Measurements from ENCODE around the gene ZBTB3. TPM values are rescaled to one million over a fixed set of nuclear protein-coding genes. Genes with fewer than 3 reads are reported as not detected.
A peak's percentile ranks its signal among the peaks of the same experiment; 100 is the strongest.

Gene ZBTB3
- total and polyA plus RNA-seq, 2 of the 13 experiments (the other 11 are each of a cell fraction or from before 2014, with no cell fraction given): 3.4 to 5.2 TPM

DNA sequence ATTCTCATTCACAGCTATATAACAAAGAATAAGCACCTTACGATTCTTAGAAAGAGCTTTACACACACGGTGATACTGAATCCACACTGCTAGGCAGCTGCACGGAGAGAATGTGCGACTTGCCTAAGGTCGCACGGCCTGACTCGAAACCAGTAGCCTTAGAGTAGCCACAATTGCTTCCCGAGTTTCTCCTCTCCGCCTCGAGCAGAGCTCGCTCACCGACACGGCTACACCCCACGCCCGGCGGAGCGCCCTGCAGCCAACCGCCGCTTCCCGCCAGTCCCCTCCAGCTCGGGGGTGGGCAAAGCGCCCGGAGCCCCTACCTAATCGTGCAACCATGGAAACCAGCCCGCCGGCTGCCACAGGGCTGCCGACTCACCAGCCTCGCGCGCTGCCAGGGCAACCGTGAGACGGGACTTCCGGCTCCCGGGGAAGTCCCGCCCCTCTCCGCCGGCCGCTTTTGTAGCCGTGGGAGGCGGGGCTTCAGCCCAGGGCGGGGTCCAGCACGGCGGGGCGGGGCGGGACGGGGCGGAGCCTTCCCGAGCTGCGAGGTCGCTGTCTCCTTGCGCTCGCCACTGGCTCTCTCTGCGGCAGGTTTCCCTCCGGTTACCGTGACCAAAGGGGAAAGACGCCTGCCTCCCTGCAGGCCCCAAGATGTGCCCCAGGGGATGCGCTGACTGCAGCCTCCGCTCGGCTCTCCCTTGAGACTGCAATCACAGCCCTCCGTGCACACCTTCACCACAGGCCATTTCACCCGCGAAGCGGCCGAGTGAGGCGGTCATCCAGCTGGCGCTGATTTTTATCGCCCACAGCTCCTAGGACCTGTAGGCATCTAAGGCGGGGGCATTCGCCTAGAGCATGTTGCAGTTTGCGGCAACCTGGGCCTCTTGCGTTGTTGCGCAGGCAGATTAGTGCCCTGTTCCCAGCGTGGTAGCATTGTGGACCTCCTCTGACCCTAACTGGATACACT, 47.8 kb downstream of the ZBTB3 start (continued):
- TF ChIP-seq, protein P1, sequence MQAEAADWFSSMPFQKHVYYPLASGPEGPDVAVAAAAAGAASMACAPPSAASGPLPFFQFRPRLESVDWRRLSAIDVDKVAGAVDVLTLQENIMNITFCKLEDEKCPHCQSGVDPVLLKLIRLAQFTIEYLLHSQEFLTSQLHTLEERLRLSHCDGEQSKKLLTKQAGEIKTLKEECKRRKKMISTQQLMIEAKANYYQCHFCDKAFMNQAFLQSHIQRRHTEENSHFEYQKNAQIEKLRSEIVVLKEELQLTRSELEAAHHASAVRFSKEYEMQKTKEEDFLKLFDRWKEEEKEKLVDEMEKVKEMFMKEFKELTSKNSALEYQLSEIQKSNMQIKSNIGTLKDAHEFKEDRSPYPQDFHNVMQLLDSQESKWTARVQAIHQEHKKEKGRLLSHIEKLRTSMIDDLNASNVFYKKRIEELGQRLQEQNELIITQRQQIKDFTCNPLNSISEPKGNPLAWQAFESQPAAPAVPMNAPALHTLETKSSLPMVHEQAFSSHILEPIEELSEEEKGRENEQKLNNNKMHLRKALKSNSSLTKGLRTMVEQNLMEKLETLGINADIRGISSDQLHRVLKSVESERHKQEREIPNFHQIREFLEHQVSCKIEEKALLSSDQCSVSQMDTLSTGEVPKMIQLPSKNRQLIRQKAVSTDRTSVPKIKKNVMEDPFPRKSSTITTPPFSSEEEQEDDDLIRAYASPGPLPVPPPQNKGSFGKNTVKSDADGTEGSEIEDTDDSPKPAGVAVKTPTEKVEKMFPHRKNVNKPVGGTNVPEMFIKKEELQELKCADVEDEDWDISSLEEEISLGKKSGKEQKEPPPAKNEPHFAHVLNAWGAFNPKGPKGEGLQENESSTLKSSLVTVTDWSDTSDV (CRISPR knock-in tag; IDR thresholded peaks at IDR 0.05): 0 out of 2 replicates have a peak, but pooled peaks have one; percentile 22
- no peak for TF ChIP-seq ZNF431 (CRISPR knock-in tag; IDR thresholded peaks at IDR 0.05; ENCODE audit: borderline replicate concordance, low read depth)
- peak; percentile 81; the same call in 1 of the 2 replicates for TF ChIP-seq ZNF547 (CRISPR knock-in tag; IDR thresholded peaks at IDR 0.05)
- TF ChIP-seq, protein P2, sequence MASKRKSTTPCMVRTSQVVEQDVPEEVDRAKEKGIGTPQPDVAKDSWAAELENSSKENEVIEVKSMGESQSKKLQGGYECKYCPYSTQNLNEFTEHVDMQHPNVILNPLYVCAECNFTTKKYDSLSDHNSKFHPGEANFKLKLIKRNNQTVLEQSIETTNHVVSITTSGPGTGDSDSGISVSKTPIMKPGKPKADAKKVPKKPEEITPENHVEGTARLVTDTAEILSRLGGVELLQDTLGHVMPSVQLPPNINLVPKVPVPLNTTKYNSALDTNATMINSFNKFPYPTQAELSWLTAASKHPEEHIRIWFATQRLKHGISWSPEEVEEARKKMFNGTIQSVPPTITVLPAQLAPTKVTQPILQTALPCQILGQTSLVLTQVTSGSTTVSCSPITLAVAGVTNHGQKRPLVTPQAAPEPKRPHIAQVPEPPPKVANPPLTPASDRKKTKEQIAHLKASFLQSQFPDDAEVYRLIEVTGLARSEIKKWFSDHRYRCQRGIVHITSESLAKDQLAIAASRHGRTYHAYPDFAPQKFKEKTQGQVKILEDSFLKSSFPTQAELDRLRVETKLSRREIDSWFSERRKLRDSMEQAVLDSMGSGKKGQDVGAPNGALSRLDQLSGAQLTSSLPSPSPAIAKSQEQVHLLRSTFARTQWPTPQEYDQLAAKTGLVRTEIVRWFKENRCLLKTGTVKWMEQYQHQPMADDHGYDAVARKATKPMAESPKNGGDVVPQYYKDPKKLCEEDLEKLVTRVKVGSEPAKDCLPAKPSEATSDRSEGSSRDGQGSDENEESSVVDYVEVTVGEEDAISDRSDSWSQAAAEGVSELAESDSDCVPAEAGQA (IDR thresholded peaks at IDR 0.05; ENCODE audit: low read depth): no peak
- TF ChIP-seq, protein P2 (CRISPR knock-in tag; IDR thresholded peaks at IDR 0.05; ENCODE audit: borderline replicate concordance): no peak
- TF ChIP-seq, protein P3, sequence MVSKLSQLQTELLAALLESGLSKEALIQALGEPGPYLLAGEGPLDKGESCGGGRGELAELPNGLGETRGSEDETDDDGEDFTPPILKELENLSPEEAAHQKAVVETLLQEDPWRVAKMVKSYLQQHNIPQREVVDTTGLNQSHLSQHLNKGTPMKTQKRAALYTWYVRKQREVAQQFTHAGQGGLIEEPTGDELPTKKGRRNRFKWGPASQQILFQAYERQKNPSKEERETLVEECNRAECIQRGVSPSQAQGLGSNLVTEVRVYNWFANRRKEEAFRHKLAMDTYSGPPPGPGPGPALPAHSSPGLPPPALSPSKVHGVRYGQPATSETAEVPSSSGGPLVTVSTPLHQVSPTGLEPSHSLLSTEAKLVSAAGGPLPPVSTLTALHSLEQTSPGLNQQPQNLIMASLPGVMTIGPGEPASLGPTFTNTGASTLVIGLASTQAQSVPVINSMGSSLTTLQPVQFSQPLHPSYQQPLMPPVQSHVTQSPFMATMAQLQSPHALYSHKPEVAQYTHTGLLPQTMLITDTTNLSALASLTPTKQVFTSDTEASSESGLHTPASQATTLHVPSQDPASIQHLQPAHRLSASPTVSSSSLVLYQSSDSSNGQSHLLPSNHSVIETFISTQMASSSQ (IDR thresholded peaks at IDR 0.05; ENCODE audit: low read depth): no peak
- TF ChIP-seq, protein P3 (CRISPR knock-in tag; IDR thresholded peaks at IDR 0.05; ENCODE audit: borderline replicate concordance): no peak
- TF ChIP-seq HNF4G (IDR thresholded peaks at IDR 0.05; ENCODE audit: borderline replicate concordance, low read depth, low read length): no peak
- TF ChIP-seq HNF4G (CRISPR knock-in tag; IDR thresholded peaks at IDR 0.05; ENCODE audit: borderline replicate concordance, low read depth): no peak
- TF ChIP-seq ZSCAN12 (CRISPR knock-in tag; IDR thresholded peaks at IDR 0.05): no peak
- TF ChIP-seq POLR2AphosphoS5 (IDR thresholded peaks at IDR 0.05; ENCODE audit: low read depth, low read length): peak; percentile 66
- TF ChIP-seq, protein P4, sequence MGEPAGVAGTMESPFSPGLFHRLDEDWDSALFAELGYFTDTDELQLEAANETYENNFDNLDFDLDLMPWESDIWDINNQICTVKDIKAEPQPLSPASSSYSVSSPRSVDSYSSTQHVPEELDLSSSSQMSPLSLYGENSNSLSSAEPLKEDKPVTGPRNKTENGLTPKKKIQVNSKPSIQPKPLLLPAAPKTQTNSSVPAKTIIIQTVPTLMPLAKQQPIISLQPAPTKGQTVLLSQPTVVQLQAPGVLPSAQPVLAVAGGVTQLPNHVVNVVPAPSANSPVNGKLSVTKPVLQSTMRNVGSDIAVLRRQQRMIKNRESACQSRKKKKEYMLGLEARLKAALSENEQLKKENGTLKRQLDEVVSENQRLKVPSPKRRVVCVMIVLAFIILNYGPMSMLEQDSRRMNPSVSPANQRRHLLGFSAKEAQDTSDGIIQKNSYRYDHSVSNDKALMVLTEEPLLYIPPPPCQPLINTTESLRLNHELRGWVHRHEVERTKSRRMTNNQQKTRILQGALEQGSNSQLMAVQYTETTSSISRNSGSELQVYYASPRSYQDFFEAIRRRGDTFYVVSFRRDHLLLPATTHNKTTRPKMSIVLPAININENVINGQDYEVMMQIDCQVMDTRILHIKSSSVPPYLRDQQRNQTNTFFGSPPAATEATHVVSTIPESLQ (CRISPR knock-in tag; conservative IDR thresholded peaks at IDR 0.05): no peak
